SIG-M5 (cell line): ENCODE measurements around the gene STK11IP.
A peak's percentile ranks its signal among the peaks of the same experiment; 100 is the strongest.

Experiments used
- DNase-seq: peaks from one replicate; lab custom pipeline; 2025; lab: John Stamatoyannopoulos, UW

Gene STK11IP

GRCh38 chr2:219563271-219563928 is 34.3 kb upstream of the STK11IP start:
- no peak for DNase-seq

- DNase-seq: no peak
Observed at GRCh38 chr2:219565130-219566080, 32.3 kb upstream of the STK11IP start.

GRCh38 chr2:219566640-219567039 is 31.0 kb upstream of the STK11IP start:
- DNase-seq: no peak

GRCh38 chr2:219567131-219567530 is 30.5 kb upstream of the STK11IP start:
- DNase-seq: no peak

GRCh38 chr2:219567791-219568361 is 29.8 kb upstream of the STK11IP start:
- no peak for DNase-seq

- DNase-seq: no peak
Observed at GRCh38 chr2:219569041-219569440, 28.6 kb upstream of the STK11IP start.

- no peak for DNase-seq
Observed at GRCh38 chr2:219569635-219570034, 28.0 kb upstream of the STK11IP start.

- no peak for DNase-seq
Observed at GRCh38 chr2:219570194-219570923, 27.3 kb upstream of the STK11IP start.

- DNase-seq: no peak
Observed at GRCh38 chr2:219570924-219571310, 26.7 kb upstream of the STK11IP start.

GRCh38 chr2:219571311-219572236 is 26.1 kb upstream of the STK11IP start, which contains the start of gene OBSL1:
TSS of gene OBSL1 (minus strand) at chr2:219571539. CDS start at chr2:219571232, 307 bp downstream.
- DNase-seq: no peak

GRCh38 chr2:219572237-219573001 is 25.2 kb upstream of the STK11IP start, which contains the start of gene INHA:
TSS of gene INHA (plus strand) at chr2:219572310. CDS start at chr2:219572375, 65 bp downstream.
- DNase-seq: no peak

GRCh38 chr2:219573166-219573565 is 24.5 kb upstream of the STK11IP start:
- DNase-seq: no peak

GRCh38 chr2:219574484-219575311 is 23.0 kb upstream of the STK11IP start:
- DNase-seq: no peak

- no peak for DNase-seq
Observed at GRCh38 chr2:219575566-219576504, 21.8 kb upstream of the STK11IP start.

- no peak for DNase-seq
Observed at GRCh38 chr2:219576505-219577388, 20.9 kb upstream of the STK11IP start.

- DNase-seq: peak; percentile 24
Observed at GRCh38 chr2:219578811-219579613, 18.6 kb upstream of the STK11IP start.
